Activated CD8-positive, alpha-beta memory T cell treated with anti-CD3 and anti-CD28 coated beads, Interleukin-2, amount 50 U/mL, for 1 hour (primary cell): Measurements from ENCODE around the gene NCKAP1.
"Not testable (repeated sequence)": the region's sequence is repeated elsewhere in the genome, so short reads cannot be mapped to it uniquely, and the experiment has no call there.

Source experiments
- DNase-seq: peaks from one replicate; pipeline ENCODE4 v3.0.0-alpha.2; 2020; ENCODE audit errors: extremely low read depth

NCKAP1 gene, protein sequence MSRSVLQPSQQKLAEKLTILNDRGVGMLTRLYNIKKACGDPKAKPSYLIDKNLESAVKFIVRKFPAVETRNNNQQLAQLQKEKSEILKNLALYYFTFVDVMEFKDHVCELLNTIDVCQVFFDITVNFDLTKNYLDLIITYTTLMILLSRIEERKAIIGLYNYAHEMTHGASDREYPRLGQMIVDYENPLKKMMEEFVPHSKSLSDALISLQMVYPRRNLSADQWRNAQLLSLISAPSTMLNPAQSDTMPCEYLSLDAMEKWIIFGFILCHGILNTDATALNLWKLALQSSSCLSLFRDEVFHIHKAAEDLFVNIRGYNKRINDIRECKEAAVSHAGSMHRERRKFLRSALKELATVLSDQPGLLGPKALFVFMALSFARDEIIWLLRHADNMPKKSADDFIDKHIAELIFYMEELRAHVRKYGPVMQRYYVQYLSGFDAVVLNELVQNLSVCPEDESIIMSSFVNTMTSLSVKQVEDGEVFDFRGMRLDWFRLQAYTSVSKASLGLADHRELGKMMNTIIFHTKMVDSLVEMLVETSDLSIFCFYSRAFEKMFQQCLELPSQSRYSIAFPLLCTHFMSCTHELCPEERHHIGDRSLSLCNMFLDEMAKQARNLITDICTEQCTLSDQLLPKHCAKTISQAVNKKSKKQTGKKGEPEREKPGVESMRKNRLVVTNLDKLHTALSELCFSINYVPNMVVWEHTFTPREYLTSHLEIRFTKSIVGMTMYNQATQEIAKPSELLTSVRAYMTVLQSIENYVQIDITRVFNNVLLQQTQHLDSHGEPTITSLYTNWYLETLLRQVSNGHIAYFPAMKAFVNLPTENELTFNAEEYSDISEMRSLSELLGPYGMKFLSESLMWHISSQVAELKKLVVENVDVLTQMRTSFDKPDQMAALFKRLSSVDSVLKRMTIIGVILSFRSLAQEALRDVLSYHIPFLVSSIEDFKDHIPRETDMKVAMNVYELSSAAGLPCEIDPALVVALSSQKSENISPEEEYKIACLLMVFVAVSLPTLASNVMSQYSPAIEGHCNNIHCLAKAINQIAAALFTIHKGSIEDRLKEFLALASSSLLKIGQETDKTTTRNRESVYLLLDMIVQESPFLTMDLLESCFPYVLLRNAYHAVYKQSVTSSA

DNA sequence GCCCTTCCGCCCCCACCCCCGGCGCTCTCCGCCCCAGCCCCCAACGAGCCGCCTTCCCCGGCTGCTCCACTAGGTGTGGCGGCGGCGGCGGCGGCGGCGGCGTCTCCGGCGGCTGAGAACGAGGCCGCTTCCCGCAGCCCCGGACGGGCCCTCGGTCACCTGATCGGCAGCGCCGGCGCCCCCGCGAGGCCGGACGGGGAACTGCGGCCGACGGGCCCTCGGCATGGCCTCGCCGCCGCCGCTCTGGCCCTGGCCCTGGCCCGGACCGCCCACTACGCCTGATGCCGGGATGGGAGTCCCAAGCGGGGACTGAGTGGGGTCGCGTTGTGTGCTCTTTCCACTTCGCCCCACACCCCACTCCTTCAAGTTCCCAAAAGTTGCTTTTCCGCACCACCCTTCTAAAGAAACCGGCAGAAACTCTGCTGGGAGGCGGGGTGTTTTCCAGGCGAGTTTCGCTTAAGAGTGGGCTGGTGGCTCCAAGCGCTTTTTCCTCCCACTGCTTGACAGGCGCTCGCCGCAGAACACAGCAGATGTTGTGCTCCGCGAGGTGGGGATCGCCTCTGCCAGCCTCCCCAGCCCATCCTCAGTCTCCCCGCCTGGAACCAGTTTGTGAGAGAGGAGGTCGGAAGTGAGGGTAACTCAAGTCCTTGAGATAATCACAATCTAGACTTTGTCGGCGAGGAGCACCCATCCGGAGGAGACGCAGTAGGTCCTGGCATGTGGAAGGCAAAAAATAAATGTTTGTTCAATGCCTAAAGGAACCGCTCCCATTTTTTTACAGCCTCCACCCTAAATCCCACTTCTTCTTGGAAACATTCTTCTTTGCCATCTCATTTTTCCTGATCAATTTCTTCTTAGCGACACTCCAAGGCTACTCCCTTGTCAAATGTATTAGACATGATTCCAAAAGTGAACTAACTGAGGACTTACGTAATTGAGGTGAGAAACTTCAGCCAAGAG is at the start of gene NCKAP1:
Gene NCKAP1, minus strand, starts transcription at position 117 of the 960 bp plus-strand sequence. CDS start 358 bp downstream, outside the sequence.
- DNase-seq, result no peak

DNA sequence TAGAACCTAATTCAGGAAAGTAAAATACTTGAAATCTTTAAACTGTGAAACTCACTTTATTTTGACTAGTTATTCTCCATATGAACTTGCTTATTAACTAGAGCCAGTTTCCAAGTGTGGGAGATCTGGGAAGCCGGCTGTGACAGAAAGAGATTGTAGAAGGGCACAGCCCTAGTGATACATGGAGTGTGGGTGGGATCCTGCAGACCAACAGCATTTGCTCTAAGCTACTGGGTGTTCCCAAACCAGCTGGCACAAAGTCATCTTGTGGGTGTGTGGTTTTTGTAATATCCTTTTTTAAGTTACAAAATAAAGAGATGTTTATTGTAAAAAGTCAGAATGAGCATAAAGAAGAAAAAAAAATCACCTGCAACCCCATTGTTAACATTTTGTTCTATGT is 43.7 kb upstream of the NCKAP1 start:
- no peak for DNase-seq

DNA sequence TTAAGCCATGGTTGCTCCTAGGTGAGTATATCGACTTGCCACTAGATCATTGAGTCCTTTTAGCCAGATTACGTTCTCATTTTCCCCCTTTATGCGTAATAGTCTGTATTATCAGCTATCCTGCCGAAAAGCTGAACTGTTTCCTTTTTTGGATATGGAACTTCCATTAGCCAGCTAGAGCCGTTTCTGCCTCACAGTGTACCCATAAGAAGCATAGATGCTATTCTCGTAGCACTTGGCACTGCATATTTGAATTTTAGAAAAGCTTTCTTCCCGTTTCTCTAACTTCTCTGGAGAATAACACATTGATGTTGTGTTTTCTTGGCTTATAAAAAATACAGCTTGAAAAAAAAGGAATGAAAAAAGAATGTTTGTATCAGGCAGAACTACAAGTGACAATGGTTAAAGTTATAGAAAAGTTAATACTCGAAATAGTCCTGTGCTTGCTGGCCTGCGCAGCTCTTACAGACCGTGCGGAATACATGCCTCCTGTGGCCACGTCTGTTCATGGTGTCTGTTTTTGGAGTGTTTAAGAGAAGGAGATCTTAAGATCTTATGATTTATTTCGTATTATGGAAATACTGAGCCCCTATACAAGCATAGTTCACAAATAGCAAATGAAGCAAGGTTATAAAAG is 41.0 kb upstream of the NCKAP1 start:
- DNase-seq, result no peak

DNA sequence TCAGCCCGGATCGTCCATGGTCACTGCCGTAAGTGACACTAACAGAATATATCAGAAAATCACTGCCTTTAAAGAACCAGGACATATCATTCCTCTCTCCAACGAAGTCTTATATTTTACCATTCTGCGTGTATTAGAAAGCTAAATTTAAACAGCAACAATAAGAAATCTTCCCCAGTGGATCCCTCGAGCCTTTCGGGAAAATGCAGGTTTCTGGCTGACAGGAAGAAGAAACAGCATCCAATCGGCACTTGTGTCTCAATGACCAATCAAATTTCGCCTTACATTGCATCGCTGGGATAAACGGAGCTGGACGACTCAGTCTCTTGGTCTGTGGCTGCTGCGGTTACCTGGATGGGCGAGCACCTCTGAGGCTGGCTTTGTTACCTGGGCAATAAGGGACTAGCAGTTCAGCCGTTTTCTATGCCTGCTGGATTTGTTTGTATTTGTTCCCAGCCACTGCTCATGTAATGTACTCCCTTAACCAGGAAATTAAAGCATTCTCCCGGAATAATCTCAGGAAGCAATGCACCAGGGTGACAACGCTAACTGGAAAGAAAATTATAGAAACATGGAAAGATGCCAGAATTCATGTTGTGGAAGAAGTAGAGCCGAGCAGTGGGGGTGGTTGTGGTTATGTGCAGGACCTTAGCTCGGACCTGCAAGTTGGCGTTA is 40.3 kb upstream of the NCKAP1 start, which contains the start of gene DUSP19:
Gene DUSP19, plus strand, starts transcription at position 284 of the 675 bp plus-strand sequence. Its CDS starts 187 bp downstream, at position 471.
- peak; percentile 28 for DNase-seq

DNA sequence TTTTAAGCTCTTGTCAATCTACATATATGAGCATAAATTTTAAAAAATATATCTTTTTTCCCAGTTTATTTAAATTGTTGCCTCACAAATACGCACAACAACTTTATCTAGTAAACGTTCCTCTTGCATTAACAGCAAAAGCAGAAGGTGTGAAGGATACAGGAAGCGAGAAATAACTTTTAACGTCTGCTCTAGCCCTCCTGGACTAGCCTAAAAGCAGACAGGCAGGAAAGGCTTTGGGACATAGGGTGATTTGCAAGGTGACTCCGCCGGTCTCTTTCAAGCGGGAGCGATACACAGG is 39.9 kb upstream of the NCKAP1 start:
- DNase-seq, result no peak

DNA sequence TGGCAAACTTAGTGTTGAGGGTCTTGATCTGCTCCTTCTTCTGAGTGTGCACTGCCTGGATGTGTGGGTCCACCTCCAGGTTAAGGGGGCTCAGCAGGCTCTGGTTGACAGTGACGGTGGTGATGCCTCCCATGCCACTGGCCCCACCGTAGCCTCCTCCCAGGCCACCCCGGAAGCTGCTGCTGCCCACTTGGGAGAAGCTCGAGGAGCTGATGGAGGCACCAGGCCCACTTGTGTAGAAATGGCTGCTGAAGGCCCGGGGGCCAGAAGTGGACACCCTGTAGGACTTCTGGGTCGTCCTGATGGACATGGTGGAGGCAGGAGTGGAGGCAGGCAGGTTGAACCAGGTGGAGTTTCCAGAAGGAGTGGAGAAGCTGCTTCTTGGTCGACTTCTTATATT is 33.9 kb upstream of the NCKAP1 start:
- DNase-seq, result no peak

DNA sequence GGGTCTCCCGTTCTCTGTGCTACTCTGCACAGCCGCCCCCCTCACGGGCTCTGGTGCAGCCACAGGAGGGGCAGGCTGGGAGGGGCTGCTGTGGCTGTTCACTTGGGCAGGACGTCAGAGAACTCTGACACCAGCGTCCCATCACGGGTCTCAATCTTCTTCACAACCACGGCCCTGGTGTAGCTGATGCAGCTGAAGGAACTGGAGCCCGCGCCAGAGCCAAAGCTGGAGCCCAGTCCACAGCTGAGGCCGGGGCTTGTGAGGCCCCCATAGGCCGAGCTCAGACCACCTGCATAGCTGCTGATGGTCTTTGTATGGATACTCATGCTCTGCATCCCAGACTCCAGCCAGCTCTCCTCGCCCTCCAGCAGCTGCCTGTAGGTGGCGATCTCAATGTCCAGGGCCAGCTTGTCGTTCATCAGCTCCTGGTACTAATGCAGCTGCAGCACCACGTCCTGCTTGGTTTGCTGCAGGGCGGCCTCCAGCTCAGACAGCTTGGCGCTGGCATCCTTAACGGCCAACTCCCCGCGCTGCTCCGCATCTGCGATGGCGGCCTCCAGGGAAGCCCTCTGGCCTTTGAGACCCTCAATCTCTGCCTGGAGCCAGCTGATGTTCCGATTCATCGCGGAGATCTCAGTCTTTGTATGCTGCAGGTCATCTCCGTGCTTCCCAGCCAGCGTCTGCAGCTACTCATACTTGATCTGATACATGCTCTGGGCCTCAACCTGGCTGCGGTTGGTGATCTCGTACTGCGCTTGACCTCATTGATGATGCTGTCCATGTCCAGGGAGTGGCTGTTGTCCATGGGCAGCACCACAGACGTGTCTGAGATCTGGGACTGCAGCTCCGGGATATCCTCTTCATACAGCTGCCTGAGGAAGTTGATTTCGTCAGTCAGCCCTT is 32.9 kb upstream of the NCKAP1 start:
- no peak for DNase-seq

DNA sequence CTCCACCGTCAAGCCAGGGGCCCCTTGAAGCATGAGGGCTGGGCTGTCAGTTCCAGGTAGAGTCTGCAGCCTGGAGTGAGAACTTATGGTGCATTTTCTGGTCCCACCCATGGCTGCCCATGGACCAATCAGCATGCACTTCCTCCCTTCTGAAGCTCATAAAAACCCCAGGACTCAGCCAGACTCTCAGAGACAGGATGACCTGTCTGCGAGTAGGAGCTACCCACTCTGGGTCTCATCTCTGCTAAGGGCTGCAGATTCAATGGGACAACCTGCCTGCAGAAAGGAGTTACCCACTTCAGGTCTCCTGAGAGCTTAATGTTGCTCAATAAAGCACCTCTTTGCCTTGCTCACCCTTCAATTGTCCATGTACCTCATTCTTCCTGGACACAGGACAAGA is 30.9 kb upstream of the NCKAP1 start:
- DNase-seq, result no peak

DNA sequence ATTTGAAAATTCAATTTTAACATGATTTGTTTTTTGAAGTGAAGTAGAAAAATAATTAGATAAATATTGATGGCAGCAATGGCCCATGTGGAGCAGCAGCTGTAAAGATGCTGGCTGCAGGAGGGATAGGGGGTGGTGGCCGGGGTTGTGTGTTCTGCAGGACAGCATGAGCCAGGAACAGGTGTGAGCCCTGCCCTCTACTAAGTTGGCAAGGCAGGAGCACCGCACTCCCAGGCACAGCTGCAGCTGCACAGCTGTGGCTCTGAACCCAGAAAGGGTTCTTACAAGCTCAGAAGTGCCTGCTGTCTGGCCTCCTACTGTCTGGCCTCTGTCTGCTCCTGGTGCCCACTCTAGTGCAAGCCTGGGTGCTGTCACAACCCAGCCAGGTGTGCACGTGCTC is 30.3 kb upstream of the NCKAP1 start:
- no peak for DNase-seq

DNA sequence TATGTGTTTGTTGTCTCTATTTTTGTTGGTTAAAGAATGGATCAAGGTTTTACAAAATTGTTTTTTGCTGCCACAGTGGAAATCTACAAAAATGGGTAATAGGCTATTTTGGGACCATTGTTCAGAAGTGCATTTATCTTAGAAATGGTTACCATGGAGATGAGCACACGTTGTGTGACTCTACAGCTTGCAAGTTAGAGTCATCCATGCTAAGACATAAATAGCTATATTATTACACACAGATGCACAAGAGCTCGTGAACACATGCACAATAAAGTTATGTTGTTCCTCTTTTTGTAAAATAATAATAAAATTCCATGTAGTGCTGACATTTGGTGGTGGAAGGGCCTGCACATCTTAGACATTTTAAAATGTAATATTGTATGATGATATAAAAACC is 24.8 kb upstream of the NCKAP1 start:
- DNase-seq, result no peak

DNA sequence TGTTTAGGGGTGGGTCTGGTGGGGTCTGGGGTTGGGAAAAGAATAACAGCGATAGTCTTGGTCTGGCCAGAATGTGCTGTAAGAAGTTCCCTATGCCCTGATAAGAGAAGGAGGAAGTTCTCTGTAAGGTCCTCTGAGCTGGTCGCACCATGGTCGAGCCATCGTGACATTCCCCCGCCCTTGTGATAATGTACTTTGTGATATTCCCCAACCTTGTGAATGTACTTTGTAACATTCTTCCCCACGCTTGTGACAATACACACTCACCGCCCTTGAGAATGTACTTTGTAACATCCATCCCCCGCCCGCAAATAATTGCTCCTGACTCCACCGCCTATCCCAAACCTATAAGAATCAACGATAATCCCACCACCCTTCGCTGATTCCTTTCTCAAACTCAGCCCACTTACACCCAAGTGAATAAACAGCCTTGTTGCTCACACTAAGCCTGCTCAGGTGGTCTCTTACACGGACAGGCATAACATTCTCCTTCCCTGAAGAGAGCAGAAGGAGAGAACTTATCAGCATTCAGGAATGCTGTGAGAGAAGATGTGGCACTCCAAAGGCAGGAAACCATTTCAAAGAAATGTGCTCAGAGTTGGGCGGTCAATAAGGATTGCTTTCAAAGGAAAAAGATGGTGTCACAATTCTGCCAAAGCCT is 22.4 kb upstream of the NCKAP1 start:
- no peak for DNase-seq

DNA sequence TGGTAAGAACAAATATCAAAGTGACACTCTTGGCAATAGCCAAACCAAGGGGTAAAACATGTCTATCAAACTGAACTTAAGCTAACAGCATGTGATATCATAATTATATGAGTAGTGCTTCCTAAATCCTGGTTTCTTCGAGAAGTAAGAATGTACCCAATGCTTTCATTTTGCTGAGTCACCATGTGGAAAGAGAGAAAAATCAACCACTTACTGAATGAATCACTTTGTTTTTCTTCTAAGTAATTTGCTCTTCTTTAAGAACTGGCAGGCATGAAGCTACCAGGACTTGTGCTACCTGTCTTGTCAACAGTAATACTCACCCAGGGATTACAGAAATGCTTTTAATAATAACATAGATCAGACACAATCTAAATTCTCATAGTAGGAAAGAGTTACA is 21.3 kb upstream of the NCKAP1 start:
- no peak for DNase-seq

DNA sequence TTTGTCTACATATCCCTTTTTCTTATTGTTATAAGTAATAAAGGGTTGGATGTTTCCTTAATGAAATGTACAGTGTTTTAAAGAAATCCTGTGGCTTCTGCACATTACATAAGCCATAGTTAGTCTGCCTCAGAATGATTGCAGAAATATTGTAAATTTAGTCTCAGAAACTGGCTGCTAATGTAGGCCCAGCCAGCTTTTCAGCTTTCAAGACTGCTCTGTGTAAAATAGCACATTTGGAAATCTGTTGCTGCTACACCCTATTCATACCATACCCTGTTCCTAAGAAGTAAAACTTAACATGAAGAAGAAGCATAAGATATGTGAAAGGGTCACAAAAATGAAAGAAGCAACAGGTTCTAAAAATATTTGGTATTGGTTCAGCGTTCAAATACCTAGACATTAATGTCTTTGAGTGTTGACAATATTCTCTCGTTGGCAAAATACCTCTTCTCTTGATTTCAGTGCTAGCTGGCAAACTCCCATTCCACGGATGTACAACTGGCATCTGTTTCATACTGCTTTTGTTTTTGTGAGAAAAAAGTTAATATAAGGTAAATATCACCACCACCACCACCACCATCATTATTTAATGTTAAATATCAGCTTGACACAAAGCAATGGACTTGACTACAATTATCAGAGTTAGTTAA is 19.2 kb upstream of the NCKAP1 start:
- no peak for DNase-seq

DNA sequence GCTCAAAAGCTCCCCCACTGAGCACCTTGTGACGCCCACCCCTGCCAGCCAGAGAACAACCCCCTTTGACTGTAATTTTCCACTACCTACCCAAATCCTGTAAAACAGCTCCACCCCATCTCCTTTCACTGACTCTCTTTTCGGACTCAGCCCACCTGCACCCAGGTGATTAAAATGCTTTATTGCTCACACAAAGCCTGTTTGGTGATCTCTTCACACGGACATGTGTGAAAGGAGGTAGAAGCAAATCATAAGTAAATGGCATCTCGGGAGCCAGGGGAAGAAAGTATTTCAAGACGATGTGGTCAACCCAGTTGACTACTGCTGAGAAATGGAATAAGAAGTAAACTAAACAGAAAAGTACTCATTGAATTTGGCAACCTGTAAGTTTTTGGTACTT is 11.2 kb upstream of the NCKAP1 start:
- no peak for DNase-seq

DNA sequence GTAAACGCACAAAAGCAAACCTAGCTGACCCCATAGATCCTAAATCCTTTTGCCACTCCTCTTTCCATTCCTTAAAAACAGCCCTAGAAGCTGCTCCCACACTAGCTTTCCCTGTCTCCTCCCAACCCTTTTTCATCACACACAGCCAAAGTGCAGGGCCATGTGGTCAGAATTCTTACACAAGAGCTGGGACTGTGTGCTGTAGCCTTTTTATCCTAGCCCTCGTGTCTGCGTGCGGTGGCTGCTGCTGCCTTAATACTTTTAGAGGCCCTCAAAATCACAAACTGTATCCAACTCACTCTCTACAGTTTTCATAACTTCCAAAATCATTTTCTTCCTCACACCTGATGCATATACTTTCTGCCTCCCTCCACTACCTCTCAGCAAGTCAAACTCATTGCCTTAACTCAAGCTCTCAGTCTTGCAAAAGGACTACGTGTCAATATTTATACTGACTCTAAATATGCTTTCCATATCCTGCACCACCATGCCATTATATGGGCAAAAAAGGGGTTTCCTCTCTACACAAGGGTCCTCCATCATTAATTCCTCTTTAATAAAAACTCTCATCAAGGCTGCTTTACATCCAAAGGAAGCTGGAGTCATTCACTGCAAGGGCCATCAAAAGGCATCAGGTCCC is 9.3 kb upstream of the NCKAP1 start:
- DNase-seq, result not testable (repeated sequence)

DNA sequence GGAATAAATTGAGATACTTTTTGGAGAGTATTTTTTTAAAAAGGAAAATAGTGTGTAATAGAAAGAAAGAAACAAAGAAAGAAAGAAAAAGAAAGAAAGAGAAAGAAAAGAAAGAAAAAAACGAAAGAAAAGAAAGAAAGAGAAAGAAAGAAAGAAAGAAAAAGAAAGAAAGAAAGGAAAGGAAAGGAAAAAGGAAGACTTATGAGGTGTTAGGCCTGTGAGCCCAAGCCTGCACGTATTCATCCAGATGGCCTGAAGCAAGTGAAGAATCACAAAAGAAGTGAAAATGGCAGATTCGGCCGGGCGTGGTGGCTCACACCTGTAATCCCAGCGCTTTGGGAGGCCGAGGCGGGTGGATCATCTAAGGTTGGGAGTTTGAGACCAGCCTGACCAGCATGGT is 5.3 kb upstream of the NCKAP1 start:
- not testable (repeated sequence) for DNase-seq

DNA sequence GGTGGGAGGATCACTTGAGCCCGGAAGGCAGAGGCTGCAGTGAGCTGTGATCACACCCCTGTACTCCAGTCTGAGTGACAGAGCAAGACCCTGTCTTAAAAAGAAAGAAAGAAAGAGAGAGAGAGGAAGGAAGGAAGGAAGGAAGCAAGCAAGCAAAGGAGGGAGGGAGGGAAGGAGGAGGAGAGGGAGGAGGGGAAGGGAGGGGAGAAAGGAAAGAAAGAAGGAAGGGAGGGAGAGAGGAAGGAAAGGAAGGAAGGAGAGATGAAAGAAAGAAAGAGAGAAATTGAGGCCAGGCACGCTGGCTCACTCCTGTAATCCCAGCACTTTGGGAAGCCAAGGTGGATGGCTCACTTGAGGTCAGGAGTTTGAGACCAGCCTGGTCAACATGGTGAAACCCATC is 2.3 kb upstream of the NCKAP1 start:
- DNase-seq, result no peak
